ENCODE data around the gene RALGAPB.
"Not testable (repeated sequence)": the region's sequence is repeated elsewhere in the genome, so short reads cannot be mapped to it uniquely, and the experiment has no call there.

The RALGAPB gene

GRCh38 chr20:38589351-38589750 is 116.7 kb downstream of the RALGAPB start:
- no peak for DNase-seq

DNA sequence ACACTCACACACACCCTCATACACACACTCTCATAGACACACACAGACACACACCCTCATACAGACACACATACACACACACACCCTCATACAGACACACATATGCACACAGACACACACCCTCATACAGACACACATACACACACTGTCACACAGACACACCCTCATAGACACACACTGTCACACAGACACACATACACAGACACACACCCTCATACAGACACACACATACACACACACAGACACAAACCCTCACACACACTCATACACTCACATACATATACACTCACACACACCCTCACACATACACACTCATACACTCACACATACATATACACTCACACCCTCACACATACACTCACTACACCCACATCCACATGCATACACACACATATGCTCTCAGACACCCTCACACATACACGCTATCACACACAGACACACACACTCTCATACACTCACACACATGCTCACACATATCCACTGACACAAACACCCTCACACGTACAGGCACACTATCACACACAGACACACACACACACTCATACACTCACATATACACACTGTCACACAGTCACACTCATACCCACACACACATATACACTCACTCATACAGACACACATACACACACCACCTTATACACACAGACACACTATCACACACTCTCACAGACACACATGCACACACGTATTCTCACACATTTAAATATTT is 117.5 kb downstream of the RALGAPB start:
- DNase-seq: no peak

DNA sequence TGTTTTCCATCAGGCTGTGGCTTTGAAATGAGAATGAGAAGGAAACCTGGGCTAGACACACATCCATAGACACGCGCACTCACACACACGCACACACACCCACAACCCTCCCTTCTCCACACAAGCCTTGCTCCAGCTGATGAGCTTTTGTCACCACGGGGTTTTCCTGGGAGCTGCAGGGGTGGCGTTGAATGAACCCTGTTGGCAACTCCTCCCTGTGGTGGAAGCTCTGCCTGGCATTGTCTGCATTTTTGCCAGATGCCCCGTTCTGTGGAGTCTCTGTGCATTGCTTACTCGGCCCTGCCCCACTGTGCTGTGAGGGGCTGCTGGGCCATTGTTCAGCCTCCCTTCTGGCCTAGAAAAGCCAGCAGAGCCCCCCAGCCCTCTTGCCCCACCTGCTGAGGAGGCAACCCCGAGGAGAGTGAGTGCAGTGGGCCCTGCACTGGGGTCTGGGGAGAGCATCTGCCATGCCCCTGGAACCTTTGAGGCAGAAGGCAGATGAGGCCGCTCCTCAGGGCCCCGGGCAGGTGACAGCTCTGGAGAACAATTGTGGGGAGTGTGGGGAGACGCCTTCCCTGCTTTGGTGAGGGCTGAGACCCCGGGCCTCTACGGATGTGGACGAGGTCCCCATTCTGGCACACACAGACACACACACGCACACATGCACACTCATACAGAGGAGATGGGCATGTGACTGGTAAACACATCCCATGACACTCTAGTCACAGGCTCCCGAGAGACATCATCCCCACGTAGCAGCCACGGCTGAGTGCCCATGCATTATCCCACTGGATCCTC is 118.2 kb downstream of the RALGAPB start:
- no peak for DNase-seq

DNA sequence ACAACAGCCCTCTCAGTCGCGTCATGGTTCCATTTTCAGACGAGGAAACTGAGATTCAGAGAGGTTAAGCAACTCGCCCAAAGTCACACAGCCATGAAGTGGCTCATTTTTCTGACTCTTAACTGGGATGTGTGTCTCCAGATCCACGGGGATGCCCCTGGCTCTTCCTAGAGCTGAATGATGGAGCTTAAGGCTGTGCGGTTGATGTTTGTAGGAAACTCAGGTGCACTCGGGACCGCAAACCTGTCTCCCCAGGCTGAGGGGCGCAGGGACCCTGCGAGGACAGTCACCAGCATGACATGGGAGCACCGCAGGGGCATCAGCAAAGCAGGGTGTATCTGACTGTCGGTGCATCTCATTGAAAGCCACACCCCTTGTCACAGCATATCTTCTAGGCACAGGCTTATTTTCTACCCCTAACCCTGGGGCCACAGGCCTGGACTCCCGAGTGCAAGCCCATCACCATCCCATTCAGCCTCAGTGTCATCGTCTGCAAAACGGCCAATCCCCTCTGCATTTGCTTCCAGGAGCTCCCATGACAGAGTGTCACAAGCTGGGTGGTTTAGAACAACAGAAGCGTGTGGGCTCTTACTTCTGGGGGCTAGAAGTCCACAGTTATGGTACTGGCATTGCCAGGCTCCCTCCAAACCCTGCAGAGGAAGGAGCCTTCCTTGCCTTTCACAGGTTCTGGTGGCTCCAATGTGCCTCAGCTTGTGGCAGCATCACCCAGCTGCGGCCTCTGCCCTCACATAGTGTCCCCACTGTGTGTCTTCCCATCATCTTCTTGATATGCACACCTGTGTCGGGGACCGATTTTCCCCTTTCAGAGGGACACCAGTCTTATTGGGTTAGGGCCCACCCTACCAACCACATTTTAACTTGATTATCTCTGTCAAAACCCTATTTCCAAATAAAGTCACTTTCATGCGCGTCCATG is 119.1 kb downstream of the RALGAPB start:
- DNase-seq: no peak

- DNase-seq: not testable (repeated sequence)
Observed at GRCh38 chr20:38592411-38592790, 119.8 kb downstream of the RALGAPB start.

GRCh38 chr20:38594281-38594680 is 121.6 kb downstream of the RALGAPB start:
- not testable (repeated sequence) for DNase-seq

- DNase-seq: not testable (repeated sequence)
Observed at GRCh38 chr20:38595886-38596285, 123.2 kb downstream of the RALGAPB start.

GRCh38 chr20:38599410-38599882 is 126.8 kb downstream of the RALGAPB start:
- no peak for DNase-seq

GRCh38 chr20:38600057-38600456 is 127.4 kb downstream of the RALGAPB start:
- DNase-seq: no peak

DNA sequence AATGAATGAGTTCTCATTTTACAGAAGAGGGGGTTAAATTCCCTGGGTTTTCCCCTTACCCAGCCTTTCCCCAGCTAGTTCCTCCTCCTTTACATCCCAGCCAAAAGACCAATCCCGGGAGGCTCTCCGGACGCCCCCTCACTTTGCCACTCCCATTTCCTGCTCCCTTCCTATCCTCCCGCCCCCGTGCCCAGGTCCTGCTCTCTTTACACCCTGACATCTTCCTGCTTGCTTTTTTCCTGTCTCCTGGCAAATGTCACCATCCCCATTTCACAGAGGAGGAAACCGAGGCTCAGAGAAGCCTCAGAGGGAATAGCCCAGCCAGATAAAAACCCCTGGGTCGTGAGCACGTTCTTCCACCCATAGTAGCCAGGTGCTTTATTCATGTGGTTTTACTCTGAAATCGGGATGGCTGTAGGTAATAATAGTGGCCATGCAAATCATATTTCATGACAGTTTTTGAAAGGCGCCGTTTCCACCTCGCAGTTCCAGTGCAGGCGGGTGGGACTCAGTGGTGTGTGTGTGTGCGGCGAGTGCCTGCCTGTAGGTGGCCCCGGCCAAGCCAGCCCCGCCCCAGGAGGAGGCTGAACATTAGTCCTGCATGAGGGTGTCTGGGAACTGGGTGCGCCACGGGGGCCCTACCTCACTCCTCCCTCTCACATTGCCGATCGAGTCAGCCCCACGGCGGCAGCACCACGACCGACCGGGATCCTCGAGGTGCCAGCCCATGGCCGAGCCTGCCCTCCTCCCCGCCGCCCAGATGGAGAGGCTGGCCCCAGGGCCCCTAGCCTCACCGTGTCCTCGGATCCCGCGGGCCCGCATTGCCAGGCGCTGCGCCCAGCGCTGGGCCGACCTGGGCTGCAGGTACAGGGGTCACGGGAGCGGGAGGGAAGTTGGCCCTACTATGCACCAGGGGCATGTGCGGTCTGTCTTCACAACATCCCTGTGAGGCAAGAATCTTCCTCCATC is 128.9 kb downstream of the RALGAPB start, which contains the start of gene ARHGAP40:
Gene ARHGAP40, plus strand, starts transcription at position 594 of the 969 bp plus-strand sequence.
- peak; percentile 15 to 33 for DNase-seq

DNA sequence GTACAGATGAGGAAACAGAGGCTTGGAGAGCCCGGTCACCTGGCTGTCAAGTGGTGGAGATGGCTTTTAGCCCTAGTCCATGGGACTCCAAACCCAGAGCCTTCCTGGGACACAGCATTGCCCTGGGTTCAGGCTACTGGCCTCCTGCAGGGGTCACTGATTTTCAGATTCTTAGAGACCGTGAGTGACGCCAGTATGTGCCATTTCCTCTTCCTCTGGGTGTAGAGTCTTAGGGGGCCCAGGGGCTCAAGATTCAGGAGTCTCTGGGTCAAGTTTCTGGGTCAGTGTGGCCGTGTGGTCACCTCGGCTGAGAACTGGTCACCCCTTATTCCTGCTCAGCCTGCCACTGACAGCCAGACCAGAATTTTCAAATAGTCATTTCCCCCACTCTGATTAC is 129.5 kb downstream of the RALGAPB start:
- no peak for DNase-seq

GRCh38 chr20:38603286-38603685 is 130.6 kb downstream of the RALGAPB start:
- no peak for DNase-seq

DNA sequence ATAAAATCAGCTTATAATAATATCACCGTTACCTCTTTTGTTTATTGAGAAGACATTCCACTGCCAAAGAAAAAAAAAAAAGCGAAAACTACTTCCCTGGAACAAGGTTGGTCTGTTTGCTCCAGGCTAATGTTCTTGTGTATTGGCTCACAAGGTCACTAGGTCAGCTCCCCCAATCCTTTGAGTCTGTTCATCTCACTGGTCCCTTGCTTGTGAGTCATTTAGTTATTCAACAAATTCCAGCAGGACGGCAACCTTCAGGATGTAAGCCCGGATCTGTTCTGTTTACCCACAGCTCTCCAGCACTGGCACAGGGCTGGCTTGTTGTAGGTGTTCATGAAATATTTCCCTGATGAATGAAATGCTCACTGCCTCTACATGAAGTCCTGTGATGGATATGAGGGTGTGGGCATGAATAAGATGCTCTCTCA is 132.2 kb downstream of the RALGAPB start:
- no peak for DNase-seq

DNA sequence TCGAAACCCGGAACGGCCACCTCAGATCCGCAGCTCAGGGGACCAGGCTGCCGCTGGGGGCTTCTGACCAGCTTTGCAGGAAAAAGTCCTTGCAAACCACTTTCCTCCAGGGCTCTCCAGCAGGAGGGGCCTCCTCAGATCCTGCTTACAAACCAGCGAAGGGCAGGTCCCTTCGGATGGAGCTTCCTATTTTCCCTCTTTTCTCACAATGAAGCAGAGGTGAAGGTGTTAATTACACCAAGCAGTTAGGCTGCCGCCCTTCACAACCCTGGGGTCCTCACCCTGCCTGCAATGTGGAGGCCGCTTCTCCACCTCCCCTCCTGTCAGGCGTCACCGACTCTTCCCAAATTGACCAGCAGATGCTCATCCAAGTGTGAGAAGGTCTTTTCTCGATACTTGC is 134.7 kb downstream of the RALGAPB start:
- no peak for DNase-seq

GRCh38 chr20:38608188-38608587 is 135.5 kb downstream of the RALGAPB start:
- no peak for DNase-seq

DNA sequence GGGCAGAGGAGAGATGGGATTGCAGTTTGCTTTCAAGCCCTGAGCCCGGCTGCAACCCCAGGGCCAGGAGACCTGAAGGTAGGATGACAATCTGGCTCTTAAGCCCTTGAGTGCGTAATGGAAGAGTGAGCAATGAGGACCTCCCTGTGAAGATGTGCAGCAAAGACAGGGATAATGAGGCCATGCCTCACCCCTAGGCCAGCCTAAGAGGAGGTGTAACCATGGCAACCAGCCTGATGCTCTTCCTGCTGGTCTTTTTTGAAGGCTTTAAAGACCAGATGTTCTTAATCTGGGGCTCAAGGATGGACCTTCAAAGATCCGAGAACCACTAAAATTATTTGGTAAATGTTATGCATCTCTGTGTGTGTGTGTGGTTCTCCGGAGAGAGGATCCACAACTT is 137.2 kb downstream of the RALGAPB start:
- DNase-seq: no peak

- no peak for DNase-seq
Observed at GRCh38 chr20:38610521-38610920, 137.9 kb downstream of the RALGAPB start.

GRCh38 chr20:38612751-38613515 is 140.3 kb downstream of the RALGAPB start:
- DNase-seq: no peak

- no peak for DNase-seq
Observed at GRCh38 chr20:38615283-38615682, 142.6 kb downstream of the RALGAPB start.

GRCh38 chr20:38616457-38616856 is 143.8 kb downstream of the RALGAPB start:
- DNase-seq: no peak
